ENCODE data around the gene ANO9.

The ANO9 gene

DNA sequence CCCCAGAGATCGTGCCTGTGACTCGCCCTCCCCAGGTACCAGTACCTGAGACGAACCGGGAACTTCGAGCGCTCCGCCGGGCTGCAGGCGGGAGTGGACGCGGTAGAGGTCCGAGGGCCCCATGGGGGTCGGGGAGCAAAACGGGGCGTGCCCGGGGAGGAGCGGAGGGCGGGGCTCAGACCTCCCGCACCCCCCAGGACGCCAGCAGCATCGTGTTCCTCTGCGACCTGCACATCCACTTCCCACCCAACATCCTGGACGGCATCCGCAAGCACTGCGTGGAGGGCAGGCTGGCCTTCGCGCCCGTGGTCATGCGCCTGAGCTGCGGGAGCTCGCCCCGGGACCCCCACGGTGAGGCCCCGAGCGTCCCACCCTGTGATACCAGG is 61.7 kb downstream of the ANO9 start:
- H3F3A ChIP-seq (ENCODE audit: insufficient read depth, low read length) = no peaks in the 10 kb centered on the region
- TF ChIP-seq, protein P1, sequence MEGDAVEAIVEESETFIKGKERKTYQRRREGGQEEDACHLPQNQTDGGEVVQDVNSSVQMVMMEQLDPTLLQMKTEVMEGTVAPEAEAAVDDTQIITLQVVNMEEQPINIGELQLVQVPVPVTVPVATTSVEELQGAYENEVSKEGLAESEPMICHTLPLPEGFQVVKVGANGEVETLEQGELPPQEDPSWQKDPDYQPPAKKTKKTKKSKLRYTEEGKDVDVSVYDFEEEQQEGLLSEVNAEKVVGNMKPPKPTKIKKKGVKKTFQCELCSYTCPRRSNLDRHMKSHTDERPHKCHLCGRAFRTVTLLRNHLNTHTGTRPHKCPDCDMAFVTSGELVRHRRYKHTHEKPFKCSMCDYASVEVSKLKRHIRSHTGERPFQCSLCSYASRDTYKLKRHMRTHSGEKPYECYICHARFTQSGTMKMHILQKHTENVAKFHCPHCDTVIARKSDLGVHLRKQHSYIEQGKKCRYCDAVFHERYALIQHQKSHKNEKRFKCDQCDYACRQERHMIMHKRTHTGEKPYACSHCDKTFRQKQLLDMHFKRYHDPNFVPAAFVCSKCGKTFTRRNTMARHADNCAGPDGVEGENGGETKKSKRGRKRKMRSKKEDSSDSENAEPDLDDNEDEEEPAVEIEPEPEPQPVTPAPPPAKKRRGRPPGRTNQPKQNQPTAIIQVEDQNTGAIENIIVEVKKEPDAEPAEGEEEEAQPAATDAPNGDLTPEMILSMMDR (IDR thresholded peaks at IDR 0.05; ENCODE audit: low read length) = no peak
- no peak overlapping the region for H3K4me2 ChIP-seq (ENCODE audit: low read depth, low read length)

DNA sequence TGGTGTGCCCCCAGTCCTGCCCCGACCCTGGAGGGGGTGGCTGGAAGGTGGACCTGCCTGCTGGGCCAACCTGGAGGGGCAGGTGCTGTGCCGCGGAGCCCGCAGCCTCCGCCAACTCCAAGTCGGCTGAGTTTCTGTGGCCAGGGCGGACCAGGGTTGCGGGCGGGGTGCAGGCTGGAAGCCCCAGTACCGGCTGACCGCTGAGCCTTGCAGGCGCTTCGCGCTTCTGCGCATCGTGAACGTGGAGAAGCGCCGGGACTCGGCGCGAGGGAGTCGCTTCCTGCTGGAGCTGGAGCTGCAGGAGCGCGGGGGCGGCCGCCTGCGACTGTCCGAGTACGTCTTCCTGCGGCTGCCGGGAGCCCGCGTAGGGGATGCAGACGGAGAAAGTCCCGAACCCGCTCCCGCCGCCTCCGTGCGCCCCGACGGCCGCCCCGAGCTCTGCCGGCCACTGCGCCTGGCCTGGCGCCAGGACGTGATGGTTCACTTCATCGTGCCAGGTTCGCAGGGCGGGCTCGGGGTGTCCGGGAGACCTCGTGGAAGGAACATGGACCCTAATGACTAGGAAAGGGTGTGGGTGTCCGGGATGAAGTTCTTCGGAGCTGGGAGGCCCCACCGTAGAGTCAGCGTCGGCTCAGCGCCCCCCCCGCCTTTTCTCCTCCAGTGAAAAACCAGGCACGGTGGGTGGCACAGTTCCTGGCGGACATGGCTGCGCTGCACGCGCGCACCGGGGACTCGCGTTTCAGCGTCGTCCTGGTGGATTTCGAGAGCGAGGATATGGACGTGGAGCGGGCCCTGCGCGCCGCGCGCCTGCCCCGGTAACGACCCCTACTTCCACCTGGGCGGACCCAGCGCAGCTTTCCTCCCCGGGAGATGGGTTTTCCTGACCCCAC is 62.4 kb downstream of the ANO9 start:
- H3K27me3 ChIP-seq (replicated peaks; ENCODE audit: insufficient read depth, low read length) = peaks cover 58% of the 10 kb centered on the region
- no peaks in the 10 kb centered on the region for H3K9me3 ChIP-seq (replicated peaks; ENCODE audit: insufficient read depth, low read length)
- no peaks in the 10 kb centered on the region for H3K4me1 ChIP-seq (ENCODE audit: low read length)
- no peaks in the 10 kb centered on the region for H4K20me1 ChIP-seq (ENCODE audit: insufficient read depth, low read length)
- H3K4me2 ChIP-seq (ENCODE audit: low read depth, low read length) = no peak overlapping the region
- no peak overlapping the region for H3K4me3 ChIP-seq (ENCODE audit: low read length)
- TF ChIP-seq EZH2phosphoT487 (IDR thresholded peaks at IDR 0.05; ENCODE audit: low read length) (no peak), EZH2 (optimal IDR thresholded peaks at IDR 0.05; ENCODE audit: low read depth, low read length) (no peak)
- TF ChIP-seq, protein P1 (IDR thresholded peaks at IDR 0.05; ENCODE audit: low read length) = no peak
- no peaks in the 10 kb centered on the region for H3K9me2 ChIP-seq (replicated peaks; ENCODE audit: insufficient read depth, low read length)
- H3K9ac ChIP-seq (ENCODE audit: low read length) = no peak overlapping the region
- no peaks in the 10 kb centered on the region for H3K79me2 ChIP-seq (ENCODE audit: low read length)
- H3F3A ChIP-seq (ENCODE audit: insufficient read depth, low read length) = no peaks in the 10 kb centered on the region
- H2AFZ ChIP-seq (ENCODE audit: low read length) = no peak overlapping the region
- H3K36me3 ChIP-seq (replicated peaks; ENCODE audit: insufficient read depth, low read length) = no peaks in the 10 kb centered on the region
- DNase-seq = no peak
- no peak overlapping the region for H3K27ac ChIP-seq (ENCODE audit: low read length)

More for the DNA sequence above, 61.7 kb downstream of the ANO9 start:
- no peaks in the 10 kb centered on the region for H3K9me2 ChIP-seq (replicated peaks; ENCODE audit: insufficient read depth, low read length)
- no peaks in the 10 kb centered on the region for H3K4me1 ChIP-seq (ENCODE audit: low read length)
- H3K27me3 ChIP-seq (replicated peaks; ENCODE audit: insufficient read depth, low read length) = peaks cover 60% of the 10 kb centered on the region
- no peaks in the 10 kb centered on the region for H4K20me1 ChIP-seq (ENCODE audit: insufficient read depth, low read length)
- no peaks in the 10 kb centered on the region for H3K9me3 ChIP-seq (replicated peaks; ENCODE audit: insufficient read depth, low read length)
- H3K9ac ChIP-seq (ENCODE audit: low read length) = no peak overlapping the region
- no peak overlapping the region for H2AFZ ChIP-seq (ENCODE audit: low read length)
- H3K79me2 ChIP-seq (ENCODE audit: low read length) = no peaks in the 10 kb centered on the region
- no peak overlapping the region for H3K27ac ChIP-seq (ENCODE audit: low read length)
- DNase-seq = no peak
- H3K4me3 ChIP-seq (ENCODE audit: low read length) = no peak overlapping the region
- no peaks in the 10 kb centered on the region for H3K36me3 ChIP-seq (replicated peaks; ENCODE audit: insufficient read depth, low read length)

DNA sequence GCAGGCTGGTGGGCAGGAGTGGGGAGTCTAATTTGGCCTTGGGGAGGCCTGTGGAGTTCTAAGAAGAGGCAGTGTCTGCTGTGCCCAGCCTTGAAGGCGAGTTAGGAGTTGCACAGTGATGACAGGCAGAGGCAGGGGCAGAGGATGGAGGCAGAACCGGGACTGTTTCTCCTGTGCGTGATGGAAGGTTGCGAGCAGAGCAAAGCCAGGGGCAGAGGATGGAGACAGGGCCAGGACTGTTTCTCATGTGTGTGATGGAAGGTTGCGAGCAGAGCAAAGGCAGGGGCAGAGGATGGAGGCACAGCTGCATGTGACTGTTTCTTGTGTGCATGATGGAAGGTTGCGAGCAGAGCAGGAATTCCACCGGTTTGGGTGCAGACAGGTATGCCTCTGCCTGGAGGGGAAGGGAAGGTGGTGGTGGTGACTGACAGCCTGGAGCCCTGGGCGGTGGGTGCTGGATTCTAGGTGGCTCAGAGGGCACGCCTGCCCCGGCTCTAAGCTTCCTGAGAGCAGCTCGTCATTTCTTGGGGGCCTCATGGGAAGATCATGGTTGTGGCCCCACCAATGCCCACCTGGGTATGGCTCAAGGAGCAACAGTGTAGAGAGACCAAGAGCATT is 63.8 kb downstream of the ANO9 start:
- H3K9me2 ChIP-seq (replicated peaks; ENCODE audit: insufficient read depth, low read length) = no peaks in the 10 kb centered on the region
- H4K20me1 ChIP-seq (ENCODE audit: insufficient read depth, low read length) = no peaks in the 10 kb centered on the region
- H3K9me3 ChIP-seq (replicated peaks; ENCODE audit: insufficient read depth, low read length) = no peaks in the 10 kb centered on the region
- no peak for DNase-seq
- H3K27me3 ChIP-seq (replicated peaks; ENCODE audit: insufficient read depth, low read length) = peaks cover 57% of the 10 kb centered on the region
- H3F3A ChIP-seq (ENCODE audit: insufficient read depth, low read length) = no peaks in the 10 kb centered on the region
- H2AFZ ChIP-seq (ENCODE audit: low read length) = no peak overlapping the region
- H3K9ac ChIP-seq (ENCODE audit: low read length) = no peak overlapping the region
- H3K4me3 ChIP-seq (ENCODE audit: low read length) = no peak overlapping the region
- no peak overlapping the region for H3K27ac ChIP-seq (ENCODE audit: low read length)
- no peaks in the 10 kb centered on the region for H3K79me2 ChIP-seq (ENCODE audit: low read length)
- TF ChIP-seq EZH2 (optimal IDR thresholded peaks at IDR 0.05; ENCODE audit: low read depth, low read length) (no peak), EZH2phosphoT487 (IDR thresholded peaks at IDR 0.05; ENCODE audit: low read length) (no peak)
- TF ChIP-seq, protein P1 (IDR thresholded peaks at IDR 0.05; ENCODE audit: low read length) = no peak
- H3K36me3 ChIP-seq (replicated peaks; ENCODE audit: insufficient read depth, low read length) = no peaks in the 10 kb centered on the region
- H3K4me1 ChIP-seq (ENCODE audit: low read length) = no peaks in the 10 kb centered on the region
- H3K4me2 ChIP-seq (ENCODE audit: low read depth, low read length) = no peak overlapping the region
